K562 (cell line): ENCODE data around the gene GATM. TPM values are rescaled to one million over a fixed set of nuclear protein-coding genes. Genes with fewer than 3 reads are reported as not detected.

Experiments used
- POLR3A ChIP-seq: IDR thresholded peaks from 2 replicates; pipeline ENCODE4 v1.6.1; 2011; ENCODE audit warnings: borderline replicate concordance, mild to moderate bottlenecking, moderate library complexity; ENCODE audit not compliant: insufficient read length, insufficient read depth; ENCODE audit errors: extremely low read depth
- YY1 ChIP-seq, 3 experiments: IDR thresholded peaks; 2 replicates each; pipeline ENCODE4 v1.6.1; 2011; ENCODE audit warnings: low read length in 2 of 3, mild to moderate bottlenecking in 2 of 3, moderate library complexity in 2 of 3, borderline replicate concordance in 1 of 3, control low read depth in 1 of 3, low read depth in 1 of 3; ENCODE audit not compliant: insufficient read depth in 3 of 3, insufficient replicate concordance in 2 of 3, control insufficient read depth in 1 of 3, insufficient read length in 1 of 3; ENCODE audit errors: extremely low read depth in 1 of 3
- polyA plus RNA-seq, 8 experiments: library from polyadenylated mRNA; depleted of rRNA in 4 of 8; stranded (reverse) in 5 of 8; unstranded in 3 of 8; fragments of >200 nt; fragmentation: Nextera tagmentation in 2 of 8; fragmentation: Illumina TruSeq in 1 of 8; extraction: Ambion mirVana in 2 of 8; extraction: Trizol in 1 of 8; gene quantifications; 2 replicates each; pipeline versions ENCODE4 v1.2.1 to v1.2.3, GENCODE V29; 2011 to 2014; ENCODE audit warnings: inconsistent platforms in 1 of 8, missing spikeins in 1 of 8
- total RNA-seq, 7 experiments: library from RNA; depleted of rRNA in 6 of 7; stranded (reverse); fragments of >200 nt in 6 of 7; fragmentation: Illumina TruSeq in 2 of 7; extraction: Trizol in 2 of 7; gene quantifications; 2 replicates each; pipeline versions ENCODE4 v1.2.1 to v1.2.3, GENCODE V29; 2011 to 2021; ENCODE audit warnings: low replicate concordance in 1 of 7
- TF ChIP-seq, protein P1 (sequence below), 2 experiments: fragments of 450-650 bp in 1 of 2; sonication (generic) in 1 of 2; formaldehyde crosslinking in 1 of 2; IDR thresholded peaks; 2 replicates each; pipeline versions ENCODE4 v1.7.1 to v1.9.0; 2016 to 2022; ENCODE audit warnings: inconsistent platforms in 1 of 2, mild to moderate bottlenecking in 1 of 2, missing genetic modification reagents in 1 of 2
- TF ChIP-seq, protein P2 (sequence below): sonication (generic); formaldehyde crosslinking; IDR thresholded peaks from 2 replicates; pipeline ENCODE4 v1.8.0; 2022; ENCODE audit warnings: missing genetic modification reagents, mild to moderate bottlenecking, moderate library complexity, borderline replicate concordance

Gene GATM
- total and polyA plus RNA-seq, 9 of the 15 experiments (the other 6 are each of a cell fraction or from before 2014, with no cell fraction given): 0.11 to 1.1 (median 0.65) TPM

DNA sequence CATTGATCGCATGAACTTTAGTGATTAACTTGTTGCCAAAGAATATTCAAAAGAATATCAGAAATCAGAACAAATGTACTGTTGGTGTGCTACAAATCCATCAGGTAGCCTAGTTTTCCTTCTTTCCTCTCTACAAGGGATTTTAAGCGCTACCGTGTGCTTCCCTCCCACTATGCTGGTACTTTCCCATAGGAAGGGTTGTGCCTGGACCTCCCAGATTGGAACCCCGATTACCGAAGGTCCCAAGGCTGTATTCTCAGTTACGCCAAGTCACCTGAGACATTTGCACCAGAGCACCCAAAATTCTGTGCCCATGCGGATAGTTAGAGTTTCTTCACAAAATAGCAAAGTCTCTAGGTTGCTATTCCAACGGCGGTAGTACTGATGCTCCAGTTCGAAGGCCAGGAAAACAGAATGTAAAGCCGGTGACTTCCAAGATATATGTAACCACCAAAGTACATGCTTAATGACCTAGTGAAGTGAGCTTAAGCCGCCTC, 23.4 kb upstream of the GATM start (continued):
- TF ChIP-seq, protein P1, sequence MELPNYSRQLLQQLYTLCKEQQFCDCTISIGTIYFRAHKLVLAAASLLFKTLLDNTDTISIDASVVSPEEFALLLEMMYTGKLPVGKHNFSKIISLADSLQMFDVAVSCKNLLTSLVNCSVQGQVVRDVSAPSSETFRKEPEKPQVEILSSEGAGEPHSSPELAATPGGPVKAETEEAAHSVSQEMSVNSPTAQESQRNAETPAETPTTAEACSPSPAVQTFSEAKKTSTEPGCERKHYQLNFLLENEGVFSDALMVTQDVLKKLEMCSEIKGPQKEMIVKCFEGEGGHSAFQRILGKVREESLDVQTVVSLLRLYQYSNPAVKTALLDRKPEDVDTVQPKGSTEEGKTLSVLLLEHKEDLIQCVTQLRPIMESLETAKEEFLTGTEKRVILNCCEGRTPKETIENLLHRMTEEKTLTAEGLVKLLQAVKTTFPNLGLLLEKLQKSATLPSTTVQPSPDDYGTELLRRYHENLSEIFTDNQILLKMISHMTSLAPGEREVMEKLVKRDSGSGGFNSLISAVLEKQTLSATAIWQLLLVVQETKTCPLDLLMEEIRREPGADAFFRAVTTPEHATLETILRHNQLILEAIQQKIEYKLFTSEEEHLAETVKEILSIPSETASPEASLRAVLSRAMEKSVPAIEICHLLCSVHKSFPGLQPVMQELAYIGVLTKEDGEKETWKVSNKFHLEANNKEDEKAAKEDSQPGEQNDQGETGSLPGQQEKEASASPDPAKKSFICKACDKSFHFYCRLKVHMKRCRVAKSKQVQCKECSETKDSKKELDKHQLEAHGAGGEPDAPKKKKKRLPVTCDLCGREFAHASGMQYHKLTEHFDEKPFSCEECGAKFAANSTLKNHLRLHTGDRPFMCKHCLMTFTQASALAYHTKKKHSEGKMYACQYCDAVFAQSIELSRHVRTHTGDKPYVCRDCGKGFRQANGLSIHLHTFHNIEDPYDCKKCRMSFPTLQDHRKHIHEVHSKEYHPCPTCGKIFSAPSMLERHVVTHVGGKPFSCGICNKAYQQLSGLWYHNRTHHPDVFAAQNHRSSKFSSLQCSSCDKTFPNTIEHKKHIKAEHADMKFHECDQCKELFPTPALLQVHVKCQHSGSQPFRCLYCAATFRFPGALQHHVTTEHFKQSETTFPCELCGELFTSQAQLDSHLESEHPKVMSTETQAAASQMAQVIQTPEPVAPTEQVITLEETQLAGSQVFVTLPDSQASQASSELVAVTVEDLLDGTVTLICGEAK (IDR thresholded peaks at IDR 0.05): no peak
- TF ChIP-seq, protein P1 (CRISPR knock-in tag; IDR thresholded peaks at IDR 0.05): no peak
- TF ChIP-seq, protein P2, sequence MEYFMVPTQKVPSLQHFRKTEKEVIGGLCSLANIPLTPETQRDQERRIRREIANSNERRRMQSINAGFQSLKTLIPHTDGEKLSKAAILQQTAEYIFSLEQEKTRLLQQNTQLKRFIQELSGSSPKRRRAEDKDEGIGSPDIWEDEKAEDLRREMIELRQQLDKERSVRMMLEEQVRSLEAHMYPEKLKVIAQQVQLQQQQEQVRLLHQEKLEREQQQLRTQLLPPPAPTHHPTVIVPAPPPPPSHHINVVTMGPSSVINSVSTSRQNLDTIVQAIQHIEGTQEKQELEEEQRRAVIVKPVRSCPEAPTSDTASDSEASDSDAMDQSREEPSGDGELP (CRISPR knock-in tag): no peak
- TF ChIP-seq YY1 (IDR thresholded peaks at IDR 0.05; ENCODE audit: borderline replicate concordance in 1 of 3, control insufficient read depth in 1 of 3, extremely low read depth in 1 of 3, insufficient read depth in 3 of 3, insufficient read length in 1 of 3, insufficient replicate concordance in 2 of 3, low read depth in 1 of 3, low read length in 2 of 3) (no peak), POLR3A (no peak)
- TF ChIP-seq, all 486 proteins: peak for 14
